ENCODE data around the gene FGG. TPM values are rescaled to one million over a fixed set of nuclear protein-coding genes. Genes with fewer than 3 reads are reported as not detected.

FGG gene
- not detected for polyA plus RNA-seq (2013, experiment 1 of 2)
- not detected for polyA plus RNA-seq (2013, experiment 2 of 2)

DNA sequence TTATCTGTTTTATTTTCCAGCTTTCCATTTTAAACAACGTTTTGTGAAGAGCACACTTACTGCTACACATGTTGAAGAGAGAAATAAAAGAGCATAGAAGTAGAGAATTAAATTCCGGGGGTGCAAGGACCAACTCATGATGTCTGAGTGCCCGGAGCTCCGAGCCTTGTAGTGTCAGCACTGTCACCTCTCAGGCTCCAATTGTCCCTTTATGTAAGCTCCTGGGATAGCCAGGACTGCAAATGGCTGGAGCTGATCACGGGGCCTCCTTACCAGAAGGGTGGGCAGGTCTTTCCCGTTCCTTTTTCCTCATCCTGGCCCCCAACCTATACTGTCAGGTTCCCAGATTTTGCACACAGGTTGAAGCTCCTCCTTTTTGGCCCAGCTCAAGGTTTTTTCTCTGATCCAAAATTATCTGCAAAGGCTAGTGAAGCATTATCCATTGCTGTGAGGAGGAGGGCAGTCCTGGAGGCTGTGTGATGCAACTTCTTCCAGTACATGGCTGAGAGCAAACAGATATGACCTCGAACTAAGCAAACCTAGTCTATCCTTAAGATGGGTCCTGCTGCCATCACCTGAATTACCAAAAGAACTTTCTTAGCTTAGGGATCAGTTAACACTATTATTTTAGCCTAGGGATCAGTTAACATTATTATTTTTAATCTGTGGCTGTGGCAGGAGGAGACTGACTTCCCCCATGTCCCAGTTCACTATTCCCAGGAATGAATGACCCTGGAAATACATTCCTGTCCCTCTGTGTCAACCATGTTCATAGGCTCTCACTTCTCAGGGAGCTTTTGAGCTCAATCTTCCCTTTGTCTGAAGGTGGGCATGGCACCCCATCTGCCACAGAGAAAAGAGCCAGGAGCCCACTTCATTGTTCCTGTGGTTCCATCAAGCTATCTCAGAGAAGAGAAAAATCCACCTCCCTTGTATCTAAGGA, at the start of gene FGG:
Gene FGG (minus strand): TSS at position 185 of the 943 bp plus-strand sequence. CDS start 47 bp downstream, at position 138.
- WGBS = 85% methylated on average over 5 of the region's 7 CpGs
- no peaks in the 10 kb centered on the region for H3K36me3 ChIP-seq (ENCODE audit: control insufficient read depth in 1 of 2, insufficient read depth in 2 of 2, low read depth in 1 of 2, low read length in 2 of 2)
- H3K9ac ChIP-seq (ENCODE audit: low read length) = no peak within 1 kb of the TSS
- H2BK120ac ChIP-seq (ENCODE audit: low read depth, low read length) = no peak within 1 kb of the TSS
- DNase-seq = no peak
- H2BK5ac ChIP-seq (ENCODE audit: low read depth, low read length, poor library complexity, severe bottlenecking) = no peak within 1 kb of the TSS
- no peak within 1 kb of the TSS for H3K4ac ChIP-seq (ENCODE audit: low read depth in 1 of 2, low read length in 2 of 2)
- H4K8ac ChIP-seq (ENCODE audit: low read length) = no peak within 1 kb of the TSS
- no peak within 1 kb of the TSS for H4K91ac ChIP-seq (ENCODE audit: low read length)
- H3K9me3 ChIP-seq (ENCODE audit: control insufficient read depth, low read length) = no peaks in the 10 kb centered on the region
- H3K4me2 ChIP-seq (ENCODE audit: low read length, poor library complexity, severe bottlenecking) = no peak within 1 kb of the TSS
- H3K4me3 ChIP-seq (ENCODE audit: insufficient read depth in 1 of 2, low read depth in 1 of 2, low read length in 2 of 2) = no peak within 1 kb of the TSS
- no peak within 1 kb of the TSS for H3K27ac ChIP-seq (ENCODE audit: low read length, poor library complexity, severe bottlenecking)
- H3K23ac ChIP-seq (ENCODE audit: low read length in 2 of 2) = no peak within 1 kb of the TSS
- H2BK12ac ChIP-seq (ENCODE audit: low read length in 2 of 2) = no peak within 1 kb of the TSS
- peaks cover 2% of the 10 kb centered on the region for H3K4me1 ChIP-seq (ENCODE audit: control insufficient read depth, insufficient read depth, low read depth, low read length)
- no peak within 1 kb of the TSS for H3K18ac ChIP-seq (ENCODE audit: low read depth in 1 of 2, low read length in 2 of 2)
- no peak within 1 kb of the TSS for H3K14ac ChIP-seq (ENCODE audit: low read length in 2 of 2)
- H2AFZ ChIP-seq (ENCODE audit: low read depth, low read length) = no peak within 1 kb of the TSS
- H2AK5ac ChIP-seq (ENCODE audit: low read length, severe bottlenecking) = peak within 1 kb of the TSS; percentile 57
- peaks cover 0 to 16% of the 10 kb centered on the region in 2 experiments for H3K27me3 ChIP-seq (ENCODE audit: control insufficient read depth in 1 of 2, insufficient read depth in 1 of 2, low read length in 2 of 2)
- H2BK15ac ChIP-seq (ENCODE audit: low read depth, poor library complexity, severe bottlenecking) = no peak within 1 kb of the TSS
- no peaks in the 10 kb centered on the region for H3K79me1 ChIP-seq (replicated peaks; ENCODE audit: low read length, poor library complexity, severe bottlenecking)

DNA sequence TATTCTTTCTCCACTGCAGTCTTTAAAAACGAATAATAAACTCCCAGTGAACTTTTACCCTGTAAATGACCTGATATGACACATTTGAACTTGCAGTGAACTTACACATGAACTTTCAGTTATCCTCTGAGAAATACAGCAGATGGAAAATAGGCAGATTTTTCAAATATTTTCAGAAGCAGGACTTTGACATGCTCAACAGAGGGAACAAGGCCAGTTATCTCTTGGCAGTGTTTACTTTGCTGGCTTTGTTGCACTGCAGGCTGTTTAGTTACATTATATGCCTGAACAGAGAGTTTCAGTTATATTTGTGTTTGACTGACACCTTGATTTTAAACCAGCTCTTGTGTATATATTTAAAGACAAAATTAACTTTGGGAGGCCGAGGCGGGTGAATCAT, 47.6 kb upstream of the FGG start:
- H3K27me3 ChIP-seq (ENCODE audit: control insufficient read depth in 1 of 2, insufficient read depth in 1 of 2, low read length in 2 of 2) = no peaks in the 10 kb centered on the region
- H3K18ac ChIP-seq (ENCODE audit: low read depth in 1 of 2, low read length in 2 of 2) = no peak overlapping the region
- no peak overlapping the region for H3K23ac ChIP-seq (ENCODE audit: low read length in 2 of 2)
- no peak overlapping the region for H3K27ac ChIP-seq (ENCODE audit: low read length, poor library complexity, severe bottlenecking)
- H2BK12ac ChIP-seq (ENCODE audit: low read length in 2 of 2) = no peak overlapping the region
- no peak for DNase-seq
- H3K14ac ChIP-seq (ENCODE audit: low read length in 2 of 2) = no peak overlapping the region
- no peak overlapping the region for H2BK5ac ChIP-seq (ENCODE audit: low read depth, low read length, poor library complexity, severe bottlenecking)
- H3K36me3 ChIP-seq (ENCODE audit: control insufficient read depth in 1 of 2, insufficient read depth in 2 of 2, low read depth in 1 of 2, low read length in 2 of 2) = peaks cover 0 to 4% of the 10 kb centered on the region in 2 experiments
- H3K9ac ChIP-seq (ENCODE audit: low read length) = no peak overlapping the region
- H3K4me1 ChIP-seq (ENCODE audit: control insufficient read depth, insufficient read depth, low read depth, low read length) = no peaks in the 10 kb centered on the region
- no peak overlapping the region for H2BK15ac ChIP-seq (ENCODE audit: low read depth, poor library complexity, severe bottlenecking)
- no peaks in the 10 kb centered on the region for H3K9me3 ChIP-seq (ENCODE audit: control insufficient read depth, low read length)
- no peak overlapping the region for H4K8ac ChIP-seq (ENCODE audit: low read length)
- H3K4ac ChIP-seq (ENCODE audit: low read depth in 1 of 2, low read length in 2 of 2) = no peak overlapping the region
- no peak overlapping the region for H4K91ac ChIP-seq (ENCODE audit: low read length)
- H2BK120ac ChIP-seq (ENCODE audit: low read depth, low read length) = no peak overlapping the region
- no peak overlapping the region for H2AK5ac ChIP-seq (ENCODE audit: low read length, severe bottlenecking)
- H3K79me1 ChIP-seq (replicated peaks; ENCODE audit: low read length, poor library complexity, severe bottlenecking) = peaks cover 2% of the 10 kb centered on the region
- H2AFZ ChIP-seq (ENCODE audit: low read depth, low read length) = no peak overlapping the region
- H3K4me2 ChIP-seq (ENCODE audit: low read length, poor library complexity, severe bottlenecking) = no peak overlapping the region
- H3K4me3 ChIP-seq (ENCODE audit: insufficient read depth in 1 of 2, low read depth in 1 of 2, low read length in 2 of 2) = no peak overlapping the region
- 67% methylated on average over 3 of the region's 3 CpGs for WGBS

DNA sequence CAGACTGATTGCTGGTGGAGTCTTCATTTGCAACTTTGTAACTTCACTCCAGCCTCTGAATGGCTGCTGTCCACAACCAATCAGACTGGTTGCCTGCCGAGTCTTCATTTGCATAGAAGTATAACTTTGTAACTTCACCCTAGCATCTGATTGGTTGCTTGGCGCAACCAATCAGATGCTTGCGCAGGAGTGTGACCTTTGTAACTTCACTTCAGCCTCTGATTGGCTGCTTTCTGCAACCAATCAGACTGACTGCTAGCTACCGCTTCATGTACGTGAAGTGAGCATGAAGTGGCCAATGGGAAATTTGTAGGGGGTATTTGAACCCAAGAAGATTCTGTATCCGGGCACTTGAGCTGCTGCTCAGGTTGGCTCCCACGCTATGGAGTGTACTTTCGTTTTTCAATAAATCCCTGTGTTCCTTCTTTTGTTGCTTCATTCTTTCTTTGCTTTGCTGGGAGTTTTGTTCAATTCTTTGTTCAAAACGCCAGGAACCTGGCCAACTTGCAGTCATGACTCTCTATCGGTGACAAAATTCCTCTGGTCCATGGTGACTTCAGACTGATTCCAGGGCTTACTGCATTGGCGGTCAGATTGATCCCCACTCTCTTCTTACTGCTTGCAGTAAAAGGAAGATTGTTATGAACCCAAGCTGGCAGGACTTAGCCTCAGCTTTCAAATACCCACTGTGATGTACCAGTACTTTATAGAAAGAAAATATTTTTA, 46.4 kb upstream of the FGG start:
- Histone ChIP-seq H3K23ac (ENCODE audit: low read length in 2 of 2) (no peak overlapping the region), H3K9ac (ENCODE audit: low read length) (no peak overlapping the region), H3K27ac (ENCODE audit: low read length, poor library complexity, severe bottlenecking) (no peak overlapping the region), H3K27me3 (ENCODE audit: control insufficient read depth in 1 of 2, insufficient read depth in 1 of 2, low read length in 2 of 2) (no peaks in the 10 kb centered on the region), H4K91ac (ENCODE audit: low read length) (no peak overlapping the region), H2BK5ac (ENCODE audit: low read depth, low read length, poor library complexity, severe bottlenecking) (no peak overlapping the region), H4K8ac (ENCODE audit: low read length) (no peak overlapping the region), H2BK120ac (ENCODE audit: low read depth, low read length) (no peak overlapping the region), H3K4ac (ENCODE audit: low read depth in 1 of 2, low read length in 2 of 2) (no peak overlapping the region), H3K4me1 (ENCODE audit: control insufficient read depth, insufficient read depth, low read depth, low read length) (no peaks in the 10 kb centered on the region), H3K9me3 (ENCODE audit: control insufficient read depth, low read length) (no peaks in the 10 kb centered on the region), H3K36me3 (ENCODE audit: control insufficient read depth in 1 of 2, insufficient read depth in 2 of 2, low read depth in 1 of 2, low read length in 2 of 2) (peaks cover 0 to 4% of the 10 kb centered on the region in 2 experiments), H3K4me2 (ENCODE audit: low read length, poor library complexity, severe bottlenecking) (no peak overlapping the region), H3K79me1 (replicated peaks; ENCODE audit: low read length, poor library complexity, severe bottlenecking) (peaks cover 2% of the 10 kb centered on the region), H2AFZ (ENCODE audit: low read depth, low read length) (no peak overlapping the region), H2BK12ac (ENCODE audit: low read length in 2 of 2) (no peak overlapping the region), H3K4me3 (ENCODE audit: insufficient read depth in 1 of 2, low read depth in 1 of 2, low read length in 2 of 2) (peak overlapping the region in 1 of 2 experiments; percentile 56), H3K14ac (ENCODE audit: low read length in 2 of 2) (no peak overlapping the region), H3K18ac (ENCODE audit: low read depth in 1 of 2, low read length in 2 of 2) (no peak overlapping the region), H2BK15ac (ENCODE audit: low read depth, poor library complexity, severe bottlenecking) (no peak overlapping the region), H2AK5ac (ENCODE audit: low read length, severe bottlenecking) (no peak overlapping the region)
- DNase-seq = no peak
- 87% methylated on average over 10 of the region's 11 CpGs for WGBS

DNA sequence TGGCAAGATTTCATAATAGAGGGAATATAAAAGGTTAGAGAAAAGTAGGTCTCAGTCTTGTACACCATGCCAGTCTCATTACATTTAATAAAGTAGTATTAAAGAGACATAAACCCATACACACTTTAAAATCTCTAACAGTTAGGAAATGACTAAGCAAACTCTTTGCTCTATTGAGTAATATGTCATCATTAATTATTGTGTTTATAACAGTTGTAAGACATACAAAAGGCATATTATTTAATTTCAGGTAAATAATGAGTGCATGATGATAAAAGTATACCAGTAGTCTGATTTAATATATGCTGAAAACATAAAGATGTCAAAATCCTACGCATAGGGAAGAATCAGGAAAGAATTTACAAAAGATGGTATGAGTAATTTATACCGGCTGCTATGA, 31.0 kb upstream of the FGG start:
- peaks cover 0 to 15% of the 10 kb centered on the region in 2 experiments for H3K36me3 ChIP-seq (ENCODE audit: control insufficient read depth in 1 of 2, insufficient read depth in 2 of 2, low read depth in 1 of 2, low read length in 2 of 2)
- H3K4ac ChIP-seq (ENCODE audit: low read depth in 1 of 2, low read length in 2 of 2) = no peak overlapping the region
- no peak overlapping the region for H3K23ac ChIP-seq (ENCODE audit: low read length in 2 of 2)
- H3K79me1 ChIP-seq (replicated peaks; ENCODE audit: low read length, poor library complexity, severe bottlenecking) = peaks cover 19% of the 10 kb centered on the region
- H3K14ac ChIP-seq (ENCODE audit: low read length in 2 of 2) = no peak overlapping the region
- H4K8ac ChIP-seq (ENCODE audit: low read length) = no peak overlapping the region
- peaks cover 0 to 15% of the 10 kb centered on the region in 2 experiments for H3K27me3 ChIP-seq (ENCODE audit: control insufficient read depth in 1 of 2, insufficient read depth in 1 of 2, low read length in 2 of 2)
- no peak overlapping the region for H2BK12ac ChIP-seq (ENCODE audit: low read length in 2 of 2)
- H3K4me2 ChIP-seq (ENCODE audit: low read length, poor library complexity, severe bottlenecking) = no peak overlapping the region
- H4K91ac ChIP-seq (ENCODE audit: low read length) = no peak overlapping the region
- H3K9ac ChIP-seq (ENCODE audit: low read length) = peak overlapping the region; percentile 10
- H2AK5ac ChIP-seq (ENCODE audit: low read length, severe bottlenecking) = no peak overlapping the region
- no peak for DNase-seq
- H2BK5ac ChIP-seq (ENCODE audit: low read depth, low read length, poor library complexity, severe bottlenecking) = no peak overlapping the region
- no CpG with 5 or more reads among the region's 2 CpGs for WGBS
- no peak overlapping the region for H2BK15ac ChIP-seq (ENCODE audit: low read depth, poor library complexity, severe bottlenecking)
- no peak overlapping the region for H3K18ac ChIP-seq (ENCODE audit: low read depth in 1 of 2, low read length in 2 of 2)
- no peak overlapping the region for H2AFZ ChIP-seq (ENCODE audit: low read depth, low read length)
- H3K9me3 ChIP-seq (ENCODE audit: control insufficient read depth, low read length) = no peaks in the 10 kb centered on the region
- no peak overlapping the region for H3K4me3 ChIP-seq (ENCODE audit: insufficient read depth in 1 of 2, low read depth in 1 of 2, low read length in 2 of 2)
- no peak overlapping the region for H3K27ac ChIP-seq (ENCODE audit: low read length, poor library complexity, severe bottlenecking)
- H3K4me1 ChIP-seq (ENCODE audit: control insufficient read depth, insufficient read depth, low read depth, low read length) = no peaks in the 10 kb centered on the region
- no peak overlapping the region for H2BK120ac ChIP-seq (ENCODE audit: low read depth, low read length)
